HepG2 (cell line): ENCODE results near the gene TMEM80. TPM values are rescaled to one million over a fixed set of nuclear protein-coding genes. Genes with fewer than 3 reads are reported as not detected.

Source experiments
- ASH2L ChIP-seq: fragments of 300-600, 200-600 bp; sonication (generic); IDR thresholded peaks from 2 replicates; pipeline ENCODE4 v1.7.0; 2017; ENCODE audit warnings: low read depth, mild to moderate bottlenecking, moderate library complexity, mixed read lengths, low read length; ENCODE audit not compliant: insufficient read length
- ATF5 ChIP-seq: sonication (generic); formaldehyde crosslinking; IDR thresholded peaks from 2 replicates; pipeline ENCODE4 v1.4.0; 2020; ENCODE audit warnings: mild to moderate bottlenecking, low read depth, missing genetic modification reagents
- GFI1 ChIP-seq: sonication (generic); formaldehyde crosslinking; IDR thresholded peaks from 2 replicates; pipeline ENCODE4 v1.5.0; 2020; ENCODE audit warnings: missing genetic modification reagents, mild to moderate bottlenecking, borderline replicate concordance
- HDAC1 ChIP-seq: sonication (generic); formaldehyde crosslinking; IDR thresholded peaks from 2 replicates; pipeline ENCODE4 v1.5.1; 2020; ENCODE audit warnings: mild to moderate bottlenecking, missing genetic modification reagents
- KMT2A ChIP-seq: sonication (generic); formaldehyde crosslinking; IDR thresholded peaks from 2 replicates; pipeline ENCODE4 v1.4.0; 2020; ENCODE audit warnings: missing genetic modification reagents
- MAFG ChIP-seq: sonication (generic); formaldehyde crosslinking; IDR thresholded peaks from 2 replicates; pipeline ENCODE4 v1.5.1; 2020; ENCODE audit warnings: mild to moderate bottlenecking, missing genetic modification reagents
- MLXIP ChIP-seq: sonication (generic); formaldehyde crosslinking; IDR thresholded peaks from 2 replicates; pipeline ENCODE4 v1.9.0; 2021; ENCODE audit warnings: missing genetic modification reagents, borderline replicate concordance
- MXI1 ChIP-seq: IDR thresholded peaks from 3 replicates; pipeline ENCODE4 v1.6.1; 2012; ENCODE audit warnings: low read depth, low read length, inconsistent platforms, borderline replicate concordance
- NFAT5 ChIP-seq: sonication (generic); formaldehyde crosslinking; IDR thresholded peaks from 2 replicates; pipeline ENCODE4 v1.4.0; 2020; ENCODE audit warnings: missing genetic modification reagents
- NR2F6 ChIP-seq, 2 experiments: IDR thresholded peaks; 2 replicates each; pipeline ENCODE4 v1.6.1; 2016; ENCODE audit warnings: antibody characterized with exemption in 1 of 2, mild to moderate bottlenecking in 1 of 2
- PHF21A ChIP-seq: sonication (generic); formaldehyde crosslinking; IDR thresholded peaks from 2 replicates; pipeline ENCODE4 v1.5.0; 2020; ENCODE audit warnings: mild to moderate bottlenecking, missing genetic modification reagents
- POLR2A ChIP-seq, 2 experiments: IDR thresholded peaks; 2 replicates each; pipeline ENCODE4 v1.6.1; 2011; ENCODE audit warnings: low read depth in 2 of 2, low read length in 2 of 2, mild to moderate bottlenecking in 1 of 2, moderate library complexity in 1 of 2; ENCODE audit not compliant: insufficient read depth in 1 of 2
- RAD51 ChIP-seq: fragments of 450-650 bp; IDR thresholded peaks from 2 replicates; pipeline ENCODE4 v1.6.1; 2016; ENCODE audit warnings: borderline replicate concordance
- TGIF2 ChIP-seq: IDR thresholded peaks from 2 replicates; pipeline ENCODE4 v1.6.1; 2016; ENCODE audit warnings: control low read depth, missing compliant biosample characterization
- UBTF ChIP-seq: sonication (generic); formaldehyde crosslinking; IDR thresholded peaks from 2 replicates; pipeline ENCODE4 v1.4.0; 2020; ENCODE audit warnings: mild to moderate bottlenecking, missing genetic modification reagents
- ZFY ChIP-seq: sonication (generic); formaldehyde crosslinking; IDR thresholded peaks from 2 replicates; pipeline ENCODE4 v1.4.0; 2020; ENCODE audit warnings: missing genetic modification reagents
- ZNF121 ChIP-seq: sonication (generic); formaldehyde crosslinking; IDR thresholded peaks from 2 replicates; pipeline ENCODE4 v1.5.0; 2020; ENCODE audit warnings: mild to moderate bottlenecking, missing genetic modification reagents
- ZNF160 ChIP-seq: sonication (generic); formaldehyde crosslinking; IDR thresholded peaks from 2 replicates; pipeline ENCODE4 v1.8.0; 2022; ENCODE audit warnings: mild to moderate bottlenecking, inconsistent platforms, missing genetic modification reagents
- ZNF30 ChIP-seq: sonication (generic); formaldehyde crosslinking; IDR thresholded peaks from 2 replicates; pipeline ENCODE4 v1.5.0; 2020; ENCODE audit warnings: mild to moderate bottlenecking, missing genetic modification reagents
- polyA plus RNA-seq, 8 experiments: library from polyadenylated mRNA; depleted of rRNA in 3 of 8; stranded (reverse) in 7 of 8; unstranded in 1 of 8; fragments of >200 nt; fragmentation: Illumina TruSeq in 4 of 8; extraction: Trizol in 4 of 8; gene quantifications; 2 replicates each; pipeline versions ENCODE4 v1.2.1 to v1.2.3, GENCODE V29; 2011 to 2016; ENCODE audit warnings: low read depth in 4 of 8, missing spikeins in 1 of 8, mixed read lengths in 1 of 8; ENCODE audit not compliant: insufficient read depth in 1 of 8
- total RNA-seq, 5 experiments: library from RNA; depleted of rRNA; stranded (reverse); fragments of >200 nt; fragmentation: Illumina TruSeq; extraction: Trizol; gene quantifications; 2 replicates each; pipeline ENCODE4 v1.2.3, GENCODE V29; 2016; ENCODE audit warnings: low read depth in 1 of 5

TMEM80 gene
- total and polyA plus RNA-seq, 2 of the 13 experiments (the other 11 are each of a cell fraction or from before 2014, with no cell fraction given): 5.6 to 17.1 TPM

GRCh38 chr11:655036-655726, 40.4 kb upstream of the TMEM80 start (continued):
- no peak for TF ChIP-seq NFAT5 (CRISPR knock-in tag)
- peak; percentile 63; the same call in 1 of the 2 replicates for TF ChIP-seq TGIF2 (CRISPR knock-in tag)
- TF ChIP-seq NR2F6 (IDR thresholded peaks at IDR 0.05): no peak
- 0 out of 2 replicates have a peak, but pooled peaks have one; percentile 38 for TF ChIP-seq NR2F6 (CRISPR knock-in tag; IDR thresholded peaks at IDR 0.05)
- no peak for TF ChIP-seq ATF5 (CRISPR knock-in tag)
- no peak for TF ChIP-seq MAFG
- TF ChIP-seq ASH2L: peak; percentile 45
- TF ChIP-seq UBTF: peak; percentile 84
- TF ChIP-seq ZFY (CRISPR knock-in tag): peak; percentile 75
- TF ChIP-seq ZNF30 (CRISPR knock-in tag): no peak
- TF ChIP-seq GFI1 (CRISPR knock-in tag): peak; percentile 46; the same call in 1 of the 2 replicates
- peak; percentile 81 for TF ChIP-seq ZNF121 (CRISPR knock-in tag)
- peak; percentile 53; the same call in 1 of the 2 replicates for TF ChIP-seq HDAC1 (CRISPR knock-in tag)
- no peak for TF ChIP-seq RAD51
- TF ChIP-seq PHF21A (CRISPR knock-in tag): 0 out of 2 replicates have a peak, but pooled peaks have one; percentile 22
- TF ChIP-seq MLXIP: no peak
- no peak for TF ChIP-seq ZNF160 (CRISPR knock-in tag)
- 0 out of 2 replicates have a peak, but pooled peaks have one; percentile 24 for TF ChIP-seq KMT2A (CRISPR knock-in tag)
- peak in 1 of 2 experiments; percentile 40; a peak in 1 of 4 replicates for TF ChIP-seq POLR2A (IDR thresholded peaks at IDR 0.05; ENCODE audit: insufficient read depth in 1 of 2, low read depth in 2 of 2, low read length in 2 of 2)
- peak; percentile 72; the same call in 1 of the 3 replicates for TF ChIP-seq MXI1
